Measurements from ENCODE around the gene ATP6V0A1. TPM values are rescaled to one million over a fixed set of nuclear protein-coding genes. Genes with fewer than 3 reads are reported as not detected.

Gene ATP6V0A1
- total and polyA plus RNA-seq, 4 donors: 31.5 to 94.6 (median 45.2) TPM

- no peak for TF ChIP-seq CTCF (IDR thresholded peaks at IDR 0.05; ENCODE audit: low read depth, low read length, missing input control)
- no peak for TF ChIP-seq FOXA1 (IDR thresholded peaks at IDR 0.05)
- no peak for TF ChIP-seq JUND (IDR thresholded peaks at IDR 0.05)
- TF ChIP-seq REST (IDR thresholded peaks at IDR 0.05): no peak
Measured at GRCh38 chr17:42424991-42425610, 33.6 kb upstream of the ATP6V0A1 start (continued).

- no peak for DNase-seq (ENCODE audit: low spot score)
- Histone ChIP-seq H3K4me1 (ENCODE audit: control insufficient read depth in 4 of 4, insufficient read depth in 4 of 4, low read length in 3 of 4) (peaks cover 0 to 7% (median 4%) of the 10 kb centered on the region in 4 donors), H3K27ac (ENCODE audit: low read depth in 1 of 2, low read length in 2 of 2) (no peak overlapping the region), H3K36me3 (ENCODE audit: control insufficient read depth in 4 of 4, insufficient read depth in 3 of 4, low read depth in 1 of 4, low read length in 3 of 4) (no peaks in the 10 kb centered on the region), H3K4me3 (ENCODE audit: low read depth in 1 of 3, low read length in 3 of 3) (no peak overlapping the region), H3K27me3 (ENCODE audit: control insufficient read depth in 4 of 4, insufficient read depth in 4 of 4, low read length in 3 of 4) (no peaks in the 10 kb centered on the region), H3K9me3 (ENCODE audit: control insufficient read depth in 4 of 4, low read length in 3 of 4) (no peaks in the 10 kb centered on the region), H3K9ac (ENCODE audit: low read depth in 1 of 2, low read length in 2 of 2) (no peak overlapping the region)
- 37% methylated on average over 4 of the region's 4 CpGs for WGBS
- TF ChIP-seq NR2F2 (IDR thresholded peaks at IDR 0.05): no peak
- no peak for TF ChIP-seq ATF3 (IDR thresholded peaks at IDR 0.05)
- no peak for TF ChIP-seq EGR1 (IDR thresholded peaks at IDR 0.05; ENCODE audit: low read depth in 2 of 2)
- no peak for TF ChIP-seq ZBTB33 (IDR thresholded peaks at IDR 0.05)
- TF ChIP-seq YY1 (IDR thresholded peaks at IDR 0.05): no peak
- no peak for TF ChIP-seq JUND (IDR thresholded peaks at IDR 0.05)
- peak; percentile 30 for TF ChIP-seq SP1 (IDR thresholded peaks at IDR 0.05)
- peak; percentile 81 for TF ChIP-seq CTCF (IDR thresholded peaks at IDR 0.05; ENCODE audit: low read depth, low read length, missing input control)
- TF ChIP-seq RAD21 (IDR thresholded peaks at IDR 0.05): peak; percentile 86 to 92
- no peak for TF ChIP-seq REST (IDR thresholded peaks at IDR 0.05)
- no peak for TF ChIP-seq TAF1 (conservative IDR thresholded peaks at IDR 0.05)
- no peak for TF ChIP-seq MAX (IDR thresholded peaks at IDR 0.05)
- no peak for TF ChIP-seq RXRA (IDR thresholded peaks at IDR 0.05)
- no peak for TF ChIP-seq FOXA2 (IDR thresholded peaks at IDR 0.05)
Measured at GRCh38 chr17:42428141-42428944, 30.3 kb upstream of the ATP6V0A1 start.
